HCT116 (cell line): ENCODE measurements around the gene YBX1. TPM values are rescaled to one million over a fixed set of nuclear protein-coding genes. Genes with fewer than 3 reads are reported as not detected.

Source experiments
- ATAC-seq: fragments of 200-7000 bp; cut with Tn5 transposase; 2 replicates; pipeline ENCODE4 v1.9.1; 2020; ENCODE audit warnings: mild to moderate bottlenecking, moderate library complexity
- BruUV-seq: library from RNA; stranded (reverse); fragments of 400-500 nt; replicated peaks from 2 replicates; lab custom pipeline; 2021; lab: Mats Ljungman, UMichigan
- CTCF ChIA-PET: fragments of 300-600 bp; sonication (Branson Sonifier 250); formaldehyde crosslinking; loops from one replicate; lab custom pipeline; 2021; ENCODE audit warnings: antibody characterized with exemption; lab: Charles Lee
- POLR2A ChIA-PET: fragments of 300-600, 350-600 bp; sonication (Branson Sonifier 250); formaldehyde crosslinking; loops from one replicate; lab custom pipeline; 2021; ENCODE audit warnings: antibody characterized with exemption; lab: Charles Lee
- RAD21 ChIA-PET, 2 experiments: fragments of 300-600 bp; sonication (Branson Sonifier 250); formaldehyde crosslinking; loops; one replicate each; lab custom pipeline; 2023; ENCODE audit warnings: low total read pairs in 2 of 2; ENCODE audit not compliant: uncharacterized antibody in 2 of 2, unreplicated experiment in 2 of 2, low non-redundant PET in 1 of 2; lab: Charles Lee
- DNase-seq: peaks from one replicate; pipeline ENCODE4 v3.0.0-alpha.2; 2010; ENCODE audit warnings: low read depth, low spot score
- H2AFZ ChIP-seq: fragments of 200-600 bp; shearing (Covaris generic), sonication (generic); 2 replicates; pipeline ENCODE4 v1.6.1; 2017; ENCODE audit warnings: low read depth, mixed run types, mixed read lengths, antibody characterized with exemption, low read length; ENCODE audit not compliant: poor library complexity, severe bottlenecking
- H3K27ac ChIP-seq: 2 replicates; pipeline ENCODE4 v1.5.1; 2012; ENCODE audit warnings: low read depth, low read length
- H3K27me3 ChIP-seq: fragments of 200-600 bp; sonication (generic); 2 replicates; pipeline ENCODE4 v1.6.1; 2016; ENCODE audit warnings: mixed run types, low read length, mixed read lengths; ENCODE audit not compliant: insufficient read depth
- H3K36me3 ChIP-seq, 2 experiments: fragments of 200-500 bp in 1 of 2; fragments of 200-600 bp in 1 of 2; sonication (Bioruptor generic) in 1 of 2; sonication (generic) in 1 of 2; 2 replicates each; pipeline versions ENCODE4 v1.5.1 to v1.6.1; 2014 to 2016; ENCODE audit warnings: low read length in 2 of 2, inconsistent platforms in 1 of 2, mixed read lengths in 1 of 2, mixed run types in 1 of 2; ENCODE audit not compliant: insufficient read depth in 2 of 2, control insufficient read depth in 1 of 2
- H3K4me1 ChIP-seq, 2 experiments: fragments of 200-600 bp in 1 of 2; sonication (generic) in 1 of 2; 2 replicates each; pipeline versions ENCODE4 v1.5.1 to v1.6.1; 2012 to 2017; ENCODE audit warnings: low read length in 2 of 2, inconsistent platforms in 1 of 2, mild to moderate bottlenecking in 1 of 2, mixed read lengths in 1 of 2, mixed run types in 1 of 2, moderate library complexity in 1 of 2; ENCODE audit not compliant: insufficient read depth in 2 of 2, control insufficient read depth in 1 of 2
- H3K4me2 ChIP-seq: fragments of 200-600 bp; sonication (generic); 2 replicates; pipeline ENCODE4 v1.6.1; 2017; ENCODE audit warnings: mixed run types, low read length, mixed read lengths
- H3K4me3 ChIP-seq, 2 experiments: fragments of 200-600 bp in 1 of 2; sonication (generic) in 1 of 2; replicated peaks in 1 of 2; 2 replicates each; pipeline ENCODE4 v1.5.1; 2011 to 2016; ENCODE audit warnings: low read length in 2 of 2, control low read depth in 1 of 2, low read depth in 1 of 2, mild to moderate bottlenecking in 1 of 2, mixed read lengths in 1 of 2, mixed run types in 1 of 2
- H3K79me2 ChIP-seq: fragments of 200-600 bp; sonication (generic); 2 replicates; pipeline ENCODE4 v1.6.1; 2017; ENCODE audit warnings: mild to moderate bottlenecking, mixed run types, low read length, moderate library complexity, mixed read lengths; ENCODE audit not compliant: insufficient read depth
- H3K9ac ChIP-seq: fragments of 200-600 bp; sonication (generic); 2 replicates; pipeline ENCODE4 v1.6.1; 2016; ENCODE audit warnings: low read length, mixed read lengths
- H3K9me2 ChIP-seq: fragments of 200-600 bp; sonication (generic), shearing (Covaris generic); 2 replicates; pipeline ENCODE4 v1.6.1; 2017; ENCODE audit warnings: mixed run types, mild to moderate bottlenecking, moderate library complexity; ENCODE audit not compliant: insufficient read depth
- H3K9me3 ChIP-seq, 2 experiments: fragments of 200-500 bp in 1 of 2; fragments of 200-600 bp in 1 of 2; sonication (Bioruptor generic) in 1 of 2; sonication (generic) in 1 of 2; 2 replicates each; pipeline ENCODE4 v1.6.1; 2014 to 2017; ENCODE audit warnings: low read length in 2 of 2, mixed read lengths in 2 of 2, inconsistent platforms in 1 of 2, low read depth in 1 of 2, mild to moderate bottlenecking in 1 of 2, mixed run types in 1 of 2, moderate library complexity in 1 of 2; ENCODE audit not compliant: control insufficient read depth in 1 of 2, insufficient read depth in 1 of 2
- H4K20me1 ChIP-seq: fragments of 200-600 bp; sonication (generic), shearing (Covaris generic); 2 replicates; pipeline ENCODE4 v1.6.1; 2017; ENCODE audit warnings: mixed run types, mild to moderate bottlenecking, moderate library complexity; ENCODE audit not compliant: insufficient read depth
- EGR1 ChIP-seq: IDR thresholded peaks from 2 replicates; pipeline ENCODE4 v1.6.1; 2012; ENCODE audit warnings: low read depth
- JUND ChIP-seq: IDR thresholded peaks from 2 replicates; pipeline ENCODE4 v1.6.1; 2012
- RAD21 ChIP-seq: IDR thresholded peaks from 2 replicates; pipeline ENCODE4 v1.6.1; 2012; ENCODE audit warnings: low read depth, mild to moderate bottlenecking
- SP1 ChIP-seq: IDR thresholded peaks from 2 replicates; pipeline ENCODE4 v1.6.1; 2012; ENCODE audit warnings: low read depth
- TCF7L2 ChIP-seq: IDR thresholded peaks from 2 replicates; pipeline ENCODE4 v1.7.0; 2011; ENCODE audit warnings: borderline replicate concordance, inconsistent platforms; ENCODE audit not compliant: insufficient read depth, insufficient read length; ENCODE audit errors: extremely low read depth
- YY1 ChIP-seq: IDR thresholded peaks from 2 replicates; pipeline ENCODE4 v1.6.1; 2011; ENCODE audit warnings: low read length, low read depth, moderate library complexity, mild to moderate bottlenecking; ENCODE audit not compliant: insufficient replicate concordance; ENCODE audit errors: extremely low read depth
- ZFX ChIP-seq: fragments of 450-650 bp; IDR thresholded peaks from 2 replicates; pipeline ENCODE4 v1.6.1; 2017
- ZNF274 ChIP-seq: fragments of 200-500 bp; sonication (Bioruptor generic); IDR thresholded peaks from 2 replicates; pipeline ENCODE4 v1.6.1; 2014; ENCODE audit warnings: mild to moderate bottlenecking, low read depth, low read length, inconsistent platforms
- intact Hi-C: fragments of 100-400 bp; cut with micrococcal nuclease; formaldehyde crosslinking; loops from 2 replicates; pipeline ENCODE4 v1.10.0; 2022
- total RNA-seq: library from RNA; stranded (reverse); gene quantifications from one replicate; pipeline ENCODE4 v1.2.1, GENCODE V29; 2021; ENCODE audit not compliant: unreplicated experiment
- TF ChIP-seq, protein P1 (sequence below): IDR thresholded peaks from 2 replicates; pipeline ENCODE4 v1.6.1; 2012
- TF ChIP-seq, protein P2 (sequence below): IDR thresholded peaks from 2 replicates; pipeline ENCODE4 v1.6.1; 2012

YBX1 gene
- total RNA-seq, 1 experiment from 2014 or later = 1,009 TPM

DNA sequence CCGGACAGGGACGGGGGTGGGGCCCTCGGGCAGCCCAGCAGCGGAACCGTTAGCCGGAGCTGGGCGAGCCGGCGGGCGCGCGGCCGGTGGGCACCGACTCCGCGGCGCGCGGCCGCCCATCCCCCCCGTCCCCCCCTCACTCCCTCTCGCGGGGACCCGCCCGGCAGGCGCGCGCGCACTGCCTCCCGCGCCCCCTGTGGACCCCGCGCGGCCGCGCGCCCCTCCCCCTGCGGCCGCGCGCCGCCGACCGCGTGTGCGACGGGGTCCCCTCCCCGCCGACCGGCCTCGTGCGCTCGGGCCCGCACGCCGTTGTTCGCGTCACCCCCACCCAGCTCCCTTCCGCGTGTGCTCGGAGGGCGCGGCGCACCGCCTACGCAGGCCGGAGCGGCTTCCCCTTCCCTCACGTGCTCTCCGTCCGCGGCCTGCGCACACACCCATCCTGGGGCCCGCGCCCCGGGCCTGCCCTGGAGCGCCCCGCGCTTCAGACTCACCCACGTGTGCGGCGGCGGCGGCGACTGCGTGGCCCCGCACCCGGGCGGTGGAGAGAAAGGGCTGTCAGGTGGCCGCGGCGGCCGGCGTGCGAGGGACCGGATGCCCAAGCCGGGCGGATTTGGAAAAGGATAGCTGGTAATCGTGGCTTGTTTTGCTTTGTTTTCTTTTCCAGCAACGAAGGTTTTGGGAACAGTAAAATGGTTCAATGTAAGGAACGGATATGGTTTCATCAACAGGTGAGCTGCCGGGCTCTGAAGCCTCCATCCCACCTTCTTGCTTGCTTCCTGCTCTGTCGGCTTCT, 717 bp downstream of the YBX1 start (continued):
- no peak for TF ChIP-seq JUND
- no peak for TF ChIP-seq RAD21
- TF ChIP-seq ZNF274 = no peak
- peak; percentile 84 for TF ChIP-seq ZFX
- peak; percentile 89 for TF ChIP-seq EGR1

DNA sequence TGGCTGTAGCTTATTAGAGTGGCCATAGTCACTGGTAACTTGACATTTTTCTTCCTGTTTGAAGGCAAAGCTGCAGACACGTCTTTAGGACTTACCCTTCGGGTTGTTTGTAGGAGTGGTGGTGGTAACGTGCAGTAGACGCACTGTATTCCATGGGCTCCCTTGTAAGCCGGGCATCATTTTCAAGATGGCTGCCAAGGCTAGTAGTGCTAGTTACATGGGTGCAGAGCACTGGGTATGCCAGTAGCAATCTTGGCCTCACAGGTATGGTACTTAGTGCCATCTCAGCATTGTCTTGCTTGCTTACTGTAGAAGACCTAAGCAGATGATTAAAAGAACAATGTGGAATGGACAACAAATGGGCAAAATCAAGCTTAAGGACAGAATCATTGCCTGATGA, 1.9 kb downstream of the YBX1 start:
- H3K79me2 ChIP-seq = peaks cover 81% of the 10 kb centered on the region
- ATAC-seq (no peak), DNase-seq (no peak)
- CTCF ChIA-PET = no interaction called here
- peak overlapping the region; percentile 78 for H3K4me2 ChIP-seq
- H3K9ac ChIP-seq = peak overlapping the region; percentile 94
- no peaks in the 10 kb centered on the region for H3K9me3 ChIP-seq
- intact Hi-C loops = no loop called here
- H3K4me1 ChIP-seq = peaks cover 11 to 35% of the 10 kb centered on the region in 2 experiments
- H3K4me3 ChIP-seq = peak overlapping the region; percentile 86 to 88
- peaks cover 55% of the 10 kb centered on the region; the same call in 1 of the 2 replicates for H4K20me1 ChIP-seq
- H3K9me2 ChIP-seq = no peaks in the 10 kb centered on the region
- H3K36me3 ChIP-seq = peaks cover 16 to 47% of the 10 kb centered on the region in 2 experiments; a peak in 2 of 4 replicates
- BruUV-seq = no TSS peak
- POLR2A ChIA-PET = no interaction called here
- TF ChIP-seq SP1 (no peak), YY1 (peak; percentile 70)
- RAD21 ChIA-PET = no interaction called here
- H3K27me3 ChIP-seq = no peaks in the 10 kb centered on the region
- H3K27ac ChIP-seq = peak overlapping the region; percentile 87; the same call in 1 of the 2 replicates
- no peak overlapping the region for H2AFZ ChIP-seq

DNA sequence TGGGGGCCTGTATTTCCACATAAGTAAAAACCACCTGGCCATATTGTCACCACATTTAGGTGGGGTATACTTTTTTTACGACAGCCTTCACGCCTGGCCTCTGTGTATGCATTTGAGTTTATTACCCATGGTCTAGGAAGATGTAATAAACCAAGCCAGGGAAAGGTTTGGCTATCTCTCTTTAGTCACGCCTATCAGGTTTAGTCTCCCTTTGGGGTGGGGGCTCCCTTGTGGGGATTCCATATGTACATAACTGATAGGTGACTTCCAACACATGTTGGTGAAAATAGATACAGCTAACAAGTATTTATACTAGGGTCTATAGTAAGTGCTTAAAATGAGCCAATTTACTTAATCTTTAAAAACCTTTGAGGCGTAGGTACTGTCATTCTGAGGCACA, 4.2 kb downstream of the YBX1 start:
- intact Hi-C loops = no loop called here
- Histone ChIP-seq H3K27me3 (no peaks in the 10 kb centered on the region), H3K9me3 (no peaks in the 10 kb centered on the region), H3K9ac (no peak overlapping the region), H3K9me2 (no peaks in the 10 kb centered on the region), H3K36me3 (peaks cover 18 to 52% of the 10 kb centered on the region in 2 experiments; a peak in 2 of 4 replicates), H3K4me3 (no peak overlapping the region), H3K4me2 (no peak overlapping the region), H2AFZ (no peak overlapping the region), H4K20me1 (peaks cover 78% of the 10 kb centered on the region; the same call in 1 of the 2 replicates), H3K79me2 (peaks cover 91% of the 10 kb centered on the region), H3K4me1 (peaks cover 13 to 32% of the 10 kb centered on the region in 2 experiments), H3K27ac (no peak overlapping the region)
- TF ChIP-seq, protein P1, sequence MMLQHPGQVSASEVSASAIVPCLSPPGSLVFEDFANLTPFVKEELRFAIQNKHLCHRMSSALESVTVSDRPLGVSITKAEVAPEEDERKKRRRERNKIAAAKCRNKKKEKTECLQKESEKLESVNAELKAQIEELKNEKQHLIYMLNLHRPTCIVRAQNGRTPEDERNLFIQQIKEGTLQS = no peak
- TF ChIP-seq EGR1 = no peak
- TF ChIP-seq JUND = no peak
- TF ChIP-seq RAD21 = no peak
- TF ChIP-seq, protein P2, sequence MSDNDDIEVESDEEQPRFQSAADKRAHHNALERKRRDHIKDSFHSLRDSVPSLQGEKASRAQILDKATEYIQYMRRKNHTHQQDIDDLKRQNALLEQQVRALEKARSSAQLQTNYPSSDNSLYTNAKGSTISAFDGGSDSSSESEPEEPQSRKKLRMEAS = no peak
- TF ChIP-seq TCF7L2 = no peak
- ChIA-PET RAD21 (no interaction called here), POLR2A (no interaction called here), CTCF (no interaction called here)
- DNase-seq (no peak), ATAC-seq (no peak)
- no TSS peak for BruUV-seq
